A549 (cell line): ENCODE results near the gene NADK. TPM values are rescaled to one million over a fixed set of nuclear protein-coding genes. Genes with fewer than 3 reads are reported as not detected.

Experiments
- ATAC-seq, 2 experiments: fragments of 200-7000 bp in 1 of 2; fragments of >200 bp in 1 of 2; cut with Nextera tagmentation in 1 of 2; cut with Tn5 transposase in 1 of 2; 3 replicates each; pipeline versions ENCODE4 v1.8.0 to v1.9.1; 2018 to 2020; ENCODE audit warnings: mild to moderate bottlenecking in 1 of 2, moderate library complexity in 1 of 2
- CTCF ChIA-PET: fragments of 300-600 bp; sonication (Branson Sonifier 250); formaldehyde crosslinking; extraction: SDS; loops from one replicate; lab custom pipeline; 2021; ENCODE audit warnings: antibody characterized with exemption, inconsistent platforms; lab: Yijun Ruan, JAX
- POLR2A ChIA-PET: fragments of 350-600 bp; formaldehyde crosslinking; extraction: SDS; loops from one replicate; lab custom pipeline; 2021; ENCODE audit warnings: antibody characterized with exemption, inconsistent platforms; lab: Yijun Ruan, JAX
- DNase-seq, 2 experiments: peaks; one replicate each; pipeline versions ENCODE4 v3.0.0 to v3.0.0-alpha.2; 2011 to 2016; ENCODE audit warnings: low read depth in 1 of 2, low spot score in 1 of 2
- FAIRE-seq: peaks from 2 replicates; lab custom pipeline; 2011; peaks lifted over from hg19 to GRCh38; lab: Jason Lieb, UNC
- H3K27ac ChIP-seq, 2 experiments: fragments of >200 bp; sonication (Bioruptor Twin); formaldehyde crosslinking; 3 replicates each; pipeline ENCODE4 v1.5.1; 2016 to 2017
- H3K4me1 ChIP-seq: fragments of >200 bp; sonication (Bioruptor Twin); formaldehyde crosslinking; 3 replicates; pipeline ENCODE4 v1.6.1; 2016
- H3K4me2 ChIP-seq: fragments of >200 bp; sonication (Bioruptor Twin); formaldehyde crosslinking; 3 replicates; pipeline ENCODE4 v1.6.1; 2016
- H3K4me3 ChIP-seq: fragments of >200 bp; sonication (Bioruptor Twin); formaldehyde crosslinking; 3 replicates; pipeline ENCODE4 v1.5.1; 2016
- H3K9me3 ChIP-seq: fragments of >200 bp; sonication (Bioruptor Twin); formaldehyde crosslinking; 3 replicates; pipeline ENCODE4 v1.6.1; 2016
- BCL3 ChIP-seq: fragments of >200 bp; sonication (Bioruptor Twin); formaldehyde crosslinking; IDR thresholded peaks from 3 replicates; pipeline ENCODE4 v1.6.1; 2016
- EHMT2 ChIP-seq: fragments of 200-600 bp; sonication (generic); IDR thresholded peaks from 2 replicates; pipeline ENCODE4 v1.6.1; 2016; ENCODE audit warnings: antibody characterized with exemption, low read depth, mild to moderate bottlenecking, moderate library complexity
- EP300 ChIP-seq, 2 experiments: fragments of >200 bp; sonication (Bioruptor Twin); formaldehyde crosslinking; IDR thresholded peaks; 2 replicates in 1 of 2; 3 replicates in 1 of 2; pipeline ENCODE4 v1.6.1; 2016 to 2017
- ESRRA ChIP-seq: fragments of 150-350 bp; IDR thresholded peaks from 2 replicates; pipeline ENCODE4 v1.6.1; 2014; ENCODE audit warnings: mild to moderate bottlenecking, low read length, borderline replicate concordance
- FOSB ChIP-seq: fragments of 250-450 bp; sonication (Bioruptor Pico); IDR thresholded peaks from 2 replicates; pipeline ENCODE4 v1.5.0; 2020; ENCODE audit warnings: mild to moderate bottlenecking, moderate library complexity
- HOXB5 ChIP-seq: fragments of 250-450 bp; sonication (Bioruptor Pico); IDR thresholded peaks from 2 replicates; pipeline ENCODE4 v1.5.0; 2020; ENCODE audit warnings: mild to moderate bottlenecking, moderate library complexity
- JUN ChIP-seq, 2 experiments: fragments of >200 bp; sonication (Bioruptor Twin); formaldehyde crosslinking; IDR thresholded peaks; 2 replicates in 1 of 2; 3 replicates in 1 of 2; pipeline ENCODE4 v1.6.1; 2016 to 2017
- NR3C1 ChIP-seq: fragments of >200 bp; sonication (Bioruptor Twin); formaldehyde crosslinking; IDR thresholded peaks from 3 replicates; pipeline ENCODE4 v1.6.1; 2017
- RAD21 ChIP-seq, 2 experiments: fragments of >200 bp in 1 of 2; sonication (Bioruptor Twin) in 1 of 2; formaldehyde crosslinking in 1 of 2; IDR thresholded peaks in 1 of 2; conservative IDR thresholded peaks in 1 of 2; 2 replicates in 1 of 2; 3 replicates in 1 of 2; pipeline ENCODE4 v1.6.1; 2012 to 2018; ENCODE audit warnings: inconsistent platforms in 1 of 2
- RARB ChIP-seq: fragments of 250-450 bp; sonication (Bioruptor Pico); IDR thresholded peaks from 2 replicates; pipeline ENCODE4 v1.8.0; 2021; ENCODE audit warnings: mild to moderate bottlenecking, moderate library complexity
- WGBS: methylation state at CpG from one replicate; pipeline ENCODE4 v1.1.6; 2017; ENCODE audit errors: missing lambda C conversion rate; 5-methylcytosine and 5-hydroxymethylcytosine counted together
- polyA plus RNA-seq, 4 experiments: library from polyadenylated mRNA; depleted of rRNA in 3 of 4; stranded (reverse); fragments of >200 nt; fragmentation: RNase III in 1 of 4; extraction: RNeasy Plus Mini Kit Qiagen cat#74134 plus additional on column Dnase treatment in 1 of 4; gene quantifications; 2 replicates in 3 of 4; 3 replicates in 1 of 4; pipeline ENCODE4 v1.2.3, GENCODE V29; 2011 to 2017
- TF ChIP-seq, protein P1 (sequence below): fragments of 250-450 bp; sonication (Bioruptor Pico); IDR thresholded peaks from 2 replicates; pipeline ENCODE4 v1.5.0; 2021; ENCODE audit warnings: mild to moderate bottlenecking, moderate library complexity, borderline replicate concordance
- TF ChIP-seq, protein P2 (sequence below): fragments of 200-600 bp; sonication (generic); IDR thresholded peaks from 2 replicates; pipeline ENCODE4 v1.6.1; 2016; ENCODE audit warnings: antibody characterized with exemption, mild to moderate bottlenecking, moderate library complexity
- TF ChIP-seq, protein P3 (sequence below): IDR thresholded peaks from 2 replicates; pipeline ENCODE4 v1.6.1; 2012; ENCODE audit warnings: low read depth, borderline replicate concordance
- TF ChIP-seq, protein P4 (sequence below): IDR thresholded peaks from 2 replicates; pipeline ENCODE4 v1.6.1; 2012
- TF ChIP-seq, protein P5 (sequence below): fragments of >200 bp; sonication (Bioruptor Twin); formaldehyde crosslinking; IDR thresholded peaks from 2 replicates; pipeline ENCODE4 v1.6.1; 2016

Gene NADK
- polyA plus RNA-seq, 2 of the 4 experiments (the other 2 are of a cell fraction): 35.8 to 38.4 TPM

DNA sequence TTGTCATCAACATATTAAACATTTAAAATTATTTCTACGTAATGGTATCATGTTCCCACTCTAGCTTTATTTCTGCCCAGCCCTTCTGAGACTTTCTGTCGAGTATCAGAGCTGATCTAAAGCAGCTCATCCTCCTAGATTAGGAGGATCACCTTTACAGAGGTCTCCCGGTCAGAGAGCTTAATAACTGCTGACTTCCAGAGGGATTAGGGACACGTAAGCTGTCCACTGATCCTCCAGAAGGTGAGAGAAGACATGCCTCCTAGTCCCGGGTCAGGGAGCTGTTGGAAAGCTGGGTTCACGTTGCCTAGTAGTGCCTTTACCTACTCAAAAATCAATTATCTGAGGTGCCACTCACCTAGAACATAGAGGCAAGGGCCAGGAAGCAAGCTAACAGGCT is 31.2 kb upstream of the NADK start:
- H3K4me2 ChIP-seq: no peak overlapping the region
- no peak overlapping the region for H3K27ac ChIP-seq
- H3K4me1 ChIP-seq: no peaks in the 10 kb centered on the region
- DNase-seq (no peak), FAIRE-seq (no peak)
- no peaks in the 10 kb centered on the region for H3K9me3 ChIP-seq
- CTCF ChIA-PET: interaction anchor here (1.0 to 1.4 kb wide), 4 partner anchors 13 to 97 kb away, joined by 3 to 5 read pairs (median 3); no protein-coding TSS in a partner anchor
- POLR2A ChIA-PET: no interaction called here
- no peak overlapping the region for H3K4me3 ChIP-seq
- WGBS: 88% methylated on average over 6 of the region's 6 CpGs
- TF ChIP-seq EP300 (IDR thresholded peaks at IDR 0.05) (no peak), BCL3 (no peak), RAD21 (conservative IDR thresholded peaks at IDR 0.05 in 1 of 2, IDR thresholded peaks at IDR 0.05 in 1 of 2) (no peak), RARB (CRISPR knock-in tag) (no peak), EHMT2 (no peak), NR3C1 (no peak), HOXB5 (CRISPR knock-in tag) (no peak), FOSB (no peak), JUN (IDR thresholded peaks at IDR 0.05) (no peak), ESRRA (no peak)
- TF ChIP-seq, protein P1, sequence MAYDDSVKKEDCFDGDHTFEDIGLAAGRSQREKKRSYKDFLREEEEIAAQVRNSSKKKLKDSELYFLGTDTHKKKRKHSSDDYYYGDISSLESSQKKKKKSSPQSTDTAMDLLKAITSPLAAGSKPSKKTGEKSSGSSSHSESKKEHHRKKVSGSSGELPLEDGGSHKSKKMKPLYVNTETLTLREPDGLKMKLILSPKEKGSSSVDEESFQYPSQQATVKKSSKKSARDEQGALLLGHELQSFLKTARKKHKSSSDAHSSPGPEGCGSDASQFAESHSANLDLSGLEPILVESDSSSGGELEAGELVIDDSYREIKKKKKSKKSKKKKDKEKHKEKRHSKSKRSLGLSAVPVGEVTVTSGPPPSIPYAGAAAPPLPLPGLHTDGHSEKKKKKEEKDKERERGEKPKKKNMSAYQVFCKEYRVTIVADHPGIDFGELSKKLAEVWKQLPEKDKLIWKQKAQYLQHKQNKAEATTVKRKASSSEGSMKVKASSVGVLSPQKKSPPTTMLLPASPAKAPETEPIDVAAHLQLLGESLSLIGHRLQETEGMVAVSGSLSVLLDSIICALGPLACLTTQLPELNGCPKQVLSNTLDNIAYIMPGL: no peak
- TF ChIP-seq, protein P2, sequence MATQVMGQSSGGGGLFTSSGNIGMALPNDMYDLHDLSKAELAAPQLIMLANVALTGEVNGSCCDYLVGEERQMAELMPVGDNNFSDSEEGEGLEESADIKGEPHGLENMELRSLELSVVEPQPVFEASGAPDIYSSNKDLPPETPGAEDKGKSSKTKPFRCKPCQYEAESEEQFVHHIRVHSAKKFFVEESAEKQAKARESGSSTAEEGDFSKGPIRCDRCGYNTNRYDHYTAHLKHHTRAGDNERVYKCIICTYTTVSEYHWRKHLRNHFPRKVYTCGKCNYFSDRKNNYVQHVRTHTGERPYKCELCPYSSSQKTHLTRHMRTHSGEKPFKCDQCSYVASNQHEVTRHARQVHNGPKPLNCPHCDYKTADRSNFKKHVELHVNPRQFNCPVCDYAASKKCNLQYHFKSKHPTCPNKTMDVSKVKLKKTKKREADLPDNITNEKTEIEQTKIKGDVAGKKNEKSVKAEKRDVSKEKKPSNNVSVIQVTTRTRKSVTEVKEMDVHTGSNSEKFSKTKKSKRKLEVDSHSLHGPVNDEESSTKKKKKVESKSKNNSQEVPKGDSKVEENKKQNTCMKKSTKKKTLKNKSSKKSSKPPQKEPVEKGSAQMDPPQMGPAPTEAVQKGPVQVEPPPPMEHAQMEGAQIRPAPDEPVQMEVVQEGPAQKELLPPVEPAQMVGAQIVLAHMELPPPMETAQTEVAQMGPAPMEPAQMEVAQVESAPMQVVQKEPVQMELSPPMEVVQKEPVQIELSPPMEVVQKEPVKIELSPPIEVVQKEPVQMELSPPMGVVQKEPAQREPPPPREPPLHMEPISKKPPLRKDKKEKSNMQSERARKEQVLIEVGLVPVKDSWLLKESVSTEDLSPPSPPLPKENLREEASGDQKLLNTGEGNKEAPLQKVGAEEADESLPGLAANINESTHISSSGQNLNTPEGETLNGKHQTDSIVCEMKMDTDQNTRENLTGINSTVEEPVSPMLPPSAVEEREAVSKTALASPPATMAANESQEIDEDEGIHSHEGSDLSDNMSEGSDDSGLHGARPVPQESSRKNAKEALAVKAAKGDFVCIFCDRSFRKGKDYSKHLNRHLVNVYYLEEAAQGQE: no peak
- TF ChIP-seq, protein P3, sequence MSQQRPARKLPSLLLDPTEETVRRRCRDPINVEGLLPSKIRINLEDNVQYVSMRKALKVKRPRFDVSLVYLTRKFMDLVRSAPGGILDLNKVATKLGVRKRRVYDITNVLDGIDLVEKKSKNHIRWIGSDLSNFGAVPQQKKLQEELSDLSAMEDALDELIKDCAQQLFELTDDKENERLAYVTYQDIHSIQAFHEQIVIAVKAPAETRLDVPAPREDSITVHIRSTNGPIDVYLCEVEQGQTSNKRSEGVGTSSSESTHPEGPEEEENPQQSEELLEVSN: no peak
- TF ChIP-seq, protein P4, sequence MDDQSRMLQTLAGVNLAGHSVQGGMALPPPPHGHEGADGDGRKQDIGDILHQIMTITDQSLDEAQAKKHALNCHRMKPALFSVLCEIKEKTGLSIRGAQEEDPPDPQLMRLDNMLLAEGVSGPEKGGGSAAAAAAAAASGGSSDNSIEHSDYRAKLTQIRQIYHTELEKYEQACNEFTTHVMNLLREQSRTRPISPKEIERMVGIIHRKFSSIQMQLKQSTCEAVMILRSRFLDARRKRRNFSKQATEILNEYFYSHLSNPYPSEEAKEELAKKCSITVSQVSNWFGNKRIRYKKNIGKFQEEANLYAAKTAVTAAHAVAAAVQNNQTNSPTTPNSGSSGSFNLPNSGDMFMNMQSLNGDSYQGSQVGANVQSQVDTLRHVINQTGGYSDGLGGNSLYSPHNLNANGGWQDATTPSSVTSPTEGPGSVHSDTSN: no peak
- TF ChIP-seq, protein P5, sequence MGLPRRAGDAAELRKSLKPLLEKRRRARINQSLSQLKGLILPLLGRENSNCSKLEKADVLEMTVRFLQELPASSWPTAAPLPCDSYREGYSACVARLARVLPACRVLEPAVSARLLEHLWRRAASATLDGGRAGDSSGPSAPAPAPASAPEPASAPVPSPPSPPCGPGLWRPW: no peak
- TF ChIP-seq, all 56 proteins: peak for 0
- no peak for ATAC-seq

DNA sequence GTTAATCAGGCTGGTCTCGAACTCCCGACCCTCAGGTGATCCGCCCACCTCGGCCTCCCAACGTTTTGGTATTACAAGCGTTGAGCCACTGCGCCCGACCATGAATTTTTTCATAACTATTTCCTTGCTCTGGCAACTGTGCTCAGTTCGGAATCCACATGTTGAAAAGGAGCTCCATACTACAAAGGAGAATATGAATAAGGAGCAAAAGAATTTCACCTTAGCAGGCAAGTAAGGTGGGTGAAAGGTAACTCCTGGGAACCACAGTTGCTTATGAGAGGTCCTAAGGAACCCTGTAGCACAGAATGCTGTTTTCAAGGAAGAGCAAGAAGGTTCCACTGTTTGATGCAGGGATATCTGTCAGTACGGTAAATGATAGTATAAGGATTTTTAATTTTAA is 29.9 kb upstream of the NADK start:
- POLR2A ChIA-PET: no interaction called here
- H3K4me1 ChIP-seq: no peaks in the 10 kb centered on the region
- no peak overlapping the region for H3K4me3 ChIP-seq
- WGBS: 91% methylated on average over 10 of the region's 10 CpGs
- ATAC-seq: no peak
- no peak overlapping the region for H3K27ac ChIP-seq
- DNase-seq: no peak
- CTCF ChIA-PET: interaction anchor here (1.7 to 1.8 kb wide), 2 partner anchors 90 to 98 kb away, joined by 3 to 4 read pairs; no protein-coding TSS in a partner anchor
- no peaks in the 10 kb centered on the region for H3K9me3 ChIP-seq
- FAIRE-seq: no peak
- no peak for TF ChIP-seq NR3C1
- H3K4me2 ChIP-seq: no peak overlapping the region
